ENCODE measurements around the gene YIPF6. TPM values are rescaled to one million over a fixed set of nuclear protein-coding genes. Genes with fewer than 3 reads are reported as not detected.
"Not testable (repeated sequence)": the region's sequence is repeated elsewhere in the genome, so short reads cannot be mapped to it uniquely, and the experiment has no call there.

The YIPF6 gene
- total and polyA plus RNA-seq, 8 donors = 38.3 to 54.5 (median 45.6) TPM

DNA sequence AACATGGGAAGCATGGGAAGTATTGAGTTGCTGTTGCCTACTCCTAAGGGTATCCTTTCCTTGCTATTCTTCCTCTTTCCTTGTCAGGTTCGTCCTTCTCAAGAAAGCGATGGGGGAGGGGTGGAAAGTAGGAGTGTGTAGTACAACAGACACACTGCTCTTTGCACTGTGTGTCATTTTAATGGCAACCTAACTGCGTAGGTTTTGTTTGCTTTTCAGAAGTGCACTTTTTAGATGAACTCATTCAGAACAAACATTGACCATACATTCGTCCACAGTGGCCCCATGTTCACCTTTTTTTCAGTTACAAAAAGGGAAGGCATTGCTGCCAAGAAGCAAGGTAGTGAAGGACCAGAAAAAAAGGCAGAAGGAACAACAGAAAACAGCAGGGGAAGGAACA lies 10.2 kb upstream of the YIPF6 start:
- no peaks in the 10 kb centered on the region for H3K36me3 ChIP-seq
- H3K4me1 ChIP-seq = no peaks in the 10 kb centered on the region
- DNase-seq (no peak), ATAC-seq (peak; percentile 88)
- H3K9me3 ChIP-seq = no peaks in the 10 kb centered on the region
- no peaks in the 10 kb centered on the region for H3K27me3 ChIP-seq
- intact Hi-C loops (cut with DNase I) = no loop called here
- H3K27ac ChIP-seq = no peak overlapping the region
- no peak overlapping the region for H3K4me3 ChIP-seq
- TF ChIP-seq, protein P1, sequence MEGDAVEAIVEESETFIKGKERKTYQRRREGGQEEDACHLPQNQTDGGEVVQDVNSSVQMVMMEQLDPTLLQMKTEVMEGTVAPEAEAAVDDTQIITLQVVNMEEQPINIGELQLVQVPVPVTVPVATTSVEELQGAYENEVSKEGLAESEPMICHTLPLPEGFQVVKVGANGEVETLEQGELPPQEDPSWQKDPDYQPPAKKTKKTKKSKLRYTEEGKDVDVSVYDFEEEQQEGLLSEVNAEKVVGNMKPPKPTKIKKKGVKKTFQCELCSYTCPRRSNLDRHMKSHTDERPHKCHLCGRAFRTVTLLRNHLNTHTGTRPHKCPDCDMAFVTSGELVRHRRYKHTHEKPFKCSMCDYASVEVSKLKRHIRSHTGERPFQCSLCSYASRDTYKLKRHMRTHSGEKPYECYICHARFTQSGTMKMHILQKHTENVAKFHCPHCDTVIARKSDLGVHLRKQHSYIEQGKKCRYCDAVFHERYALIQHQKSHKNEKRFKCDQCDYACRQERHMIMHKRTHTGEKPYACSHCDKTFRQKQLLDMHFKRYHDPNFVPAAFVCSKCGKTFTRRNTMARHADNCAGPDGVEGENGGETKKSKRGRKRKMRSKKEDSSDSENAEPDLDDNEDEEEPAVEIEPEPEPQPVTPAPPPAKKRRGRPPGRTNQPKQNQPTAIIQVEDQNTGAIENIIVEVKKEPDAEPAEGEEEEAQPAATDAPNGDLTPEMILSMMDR (IDR thresholded peaks at IDR 0.05) = no peak

DNA sequence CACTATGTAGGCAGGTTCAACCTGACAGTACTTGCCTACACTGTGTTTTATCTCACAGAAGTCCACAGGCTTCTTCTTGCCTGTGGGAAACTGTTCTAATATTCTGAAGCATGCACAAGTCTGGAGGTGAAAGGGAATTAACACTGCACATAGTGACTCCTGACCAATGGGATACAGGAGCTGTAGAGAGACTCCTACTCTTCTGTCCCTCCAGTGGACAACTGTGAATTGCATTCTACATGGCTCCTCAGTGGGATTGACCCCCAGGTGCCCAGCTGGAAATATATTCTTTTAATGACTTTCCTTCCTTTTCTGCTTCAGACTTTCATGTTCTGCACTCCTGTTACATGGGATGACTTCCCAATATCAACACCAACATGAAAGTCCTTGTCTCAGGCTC lies 8.2 kb upstream of the YIPF6 start:
- H3K27me3 ChIP-seq = no peaks in the 10 kb centered on the region
- TF ChIP-seq, protein P1 (IDR thresholded peaks at IDR 0.05) = peak in 1 of 2 donors; percentile 9
- no peaks in the 10 kb centered on the region for H3K4me1 ChIP-seq
- H3K4me3 ChIP-seq = no peak overlapping the region
- no peaks in the 10 kb centered on the region for H3K36me3 ChIP-seq
- no peaks in the 10 kb centered on the region for H3K9me3 ChIP-seq
- H3K27ac ChIP-seq = no peak overlapping the region
- peak; percentile 65 for ATAC-seq
- intact Hi-C loops (cut with DNase I) = no loop called here
- DNase-seq = no peak

DNA sequence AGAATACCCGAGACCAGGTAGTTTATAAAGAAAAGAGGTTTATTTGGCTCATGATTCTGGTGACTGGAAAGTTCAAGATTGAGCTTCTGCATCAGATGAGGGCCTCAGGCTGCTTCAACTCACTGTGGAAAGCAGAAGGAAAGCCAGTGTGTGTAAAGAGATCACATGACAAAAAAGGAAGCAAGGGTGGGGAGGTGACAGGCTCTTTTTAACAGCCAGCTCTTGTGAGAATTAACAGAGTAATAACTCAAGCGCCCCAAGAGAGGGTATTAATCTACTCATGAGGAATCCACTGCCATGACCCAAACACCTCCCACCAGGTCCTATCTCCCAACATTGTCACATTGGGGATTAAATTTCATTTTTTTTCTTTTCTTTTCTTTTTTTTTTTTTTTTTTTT lies 6.3 kb upstream of the YIPF6 start:
- ATAC-seq (no peak), DNase-seq (no peak)
- TF ChIP-seq, protein P1 (IDR thresholded peaks at IDR 0.05) = no peak
- Histone ChIP-seq H3K4me1 (no peaks in the 10 kb centered on the region), H3K9me3 (no peaks in the 10 kb centered on the region), H3K36me3 (no peaks in the 10 kb centered on the region), H3K4me3 (no peak overlapping the region), H3K27me3 (no peaks in the 10 kb centered on the region), H3K27ac (no peak overlapping the region)
- intact Hi-C loops (cut with DNase I) = no loop called here

DNA sequence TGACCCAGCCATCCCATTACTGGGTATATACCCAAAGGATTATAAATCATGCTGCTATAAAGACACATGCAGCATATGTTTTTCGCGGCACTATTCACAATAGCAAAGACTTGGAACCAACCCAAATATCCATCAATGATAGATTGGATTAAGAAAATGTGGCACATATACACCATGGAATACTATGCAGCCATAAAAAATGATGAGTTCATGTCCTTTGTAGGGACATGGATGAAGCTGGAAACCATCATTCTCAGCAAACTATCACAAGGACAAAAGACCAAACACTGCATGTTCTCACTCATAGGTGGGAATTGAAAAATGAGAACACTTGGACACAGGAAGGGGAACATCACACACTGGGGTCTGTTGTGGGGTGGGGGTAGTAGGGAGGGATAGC lies 5.1 kb upstream of the YIPF6 start:
- H3K9me3 ChIP-seq; H3K36me3 ChIP-seq; H3K27ac ChIP-seq; H3K4me1 ChIP-seq; H3K4me3 ChIP-seq; H3K27me3 ChIP-seq; ATAC-seq; DNase-seq; intact Hi-C loops (cut with DNase I): not testable (repeated sequence)

DNA sequence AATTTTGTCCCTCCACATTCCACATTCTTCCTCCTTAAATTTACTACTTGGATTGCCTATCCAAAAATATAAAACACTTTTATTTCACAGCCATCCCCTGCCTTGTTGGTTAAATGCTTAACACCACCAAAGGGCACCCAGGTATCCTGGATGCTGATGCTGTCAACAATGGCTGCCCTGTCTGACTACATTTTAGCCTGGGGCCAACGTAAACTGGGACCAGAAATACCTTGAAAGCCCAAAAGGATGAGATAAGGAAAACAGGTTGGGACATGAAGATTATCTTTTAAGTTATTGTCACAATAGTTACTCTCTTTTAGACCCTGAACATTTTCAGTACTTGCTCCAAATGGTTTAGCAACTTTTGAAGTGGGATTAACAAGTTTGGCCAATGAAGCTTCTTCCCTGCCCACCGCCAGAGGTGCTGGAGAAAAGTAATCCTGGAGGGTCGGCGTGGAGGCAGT lies 775 bp upstream of the YIPF6 start:
- peak overlapping the region; percentile 35 to 58 for H3K4me3 ChIP-seq
- H3K36me3 ChIP-seq = no peaks in the 10 kb centered on the region
- peak; percentile 24 for ATAC-seq
- H3K27ac ChIP-seq = peak overlapping the region; percentile 90 to 94
- no peaks in the 10 kb centered on the region for H3K9me3 ChIP-seq
- H3K4me1 ChIP-seq = peaks cover 0 to 9% of the 10 kb centered on the region in 2 donors
- H3K27me3 ChIP-seq = no peaks in the 10 kb centered on the region
- TF ChIP-seq, protein P1 (IDR thresholded peaks at IDR 0.05) = no peak
- intact Hi-C loops (cut with DNase I) = no loop called here
- no peak for DNase-seq
